ENCODE results near the gene OGFR.

DNA sequence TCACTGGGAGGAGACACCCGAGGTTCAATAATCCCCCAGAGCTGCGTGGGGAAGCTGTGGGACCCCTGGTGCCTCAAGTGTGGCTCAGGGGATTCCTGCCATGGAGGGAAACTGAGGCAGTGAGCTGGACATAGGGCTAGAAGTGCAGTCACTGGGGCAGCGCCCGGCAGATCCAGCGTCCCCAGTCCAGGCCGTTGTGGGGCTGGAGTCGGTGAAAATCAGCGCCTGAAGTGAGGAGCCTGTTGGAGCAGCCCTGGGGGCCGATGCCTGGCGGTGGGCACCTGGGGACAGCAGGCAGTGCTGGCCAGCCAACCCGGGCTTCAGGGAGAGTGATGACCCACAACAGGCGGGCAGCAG is 10.1 kb downstream of the OGFR start:
- TF ChIP-seq POLR2A (IDR thresholded peaks at IDR 0.05) (no peak), POLR2AphosphoS5 (IDR thresholded peaks at IDR 0.05) (no peak), EP300 (IDR thresholded peaks at IDR 0.05) (no peak)
- TF ChIP-seq, protein P1, sequence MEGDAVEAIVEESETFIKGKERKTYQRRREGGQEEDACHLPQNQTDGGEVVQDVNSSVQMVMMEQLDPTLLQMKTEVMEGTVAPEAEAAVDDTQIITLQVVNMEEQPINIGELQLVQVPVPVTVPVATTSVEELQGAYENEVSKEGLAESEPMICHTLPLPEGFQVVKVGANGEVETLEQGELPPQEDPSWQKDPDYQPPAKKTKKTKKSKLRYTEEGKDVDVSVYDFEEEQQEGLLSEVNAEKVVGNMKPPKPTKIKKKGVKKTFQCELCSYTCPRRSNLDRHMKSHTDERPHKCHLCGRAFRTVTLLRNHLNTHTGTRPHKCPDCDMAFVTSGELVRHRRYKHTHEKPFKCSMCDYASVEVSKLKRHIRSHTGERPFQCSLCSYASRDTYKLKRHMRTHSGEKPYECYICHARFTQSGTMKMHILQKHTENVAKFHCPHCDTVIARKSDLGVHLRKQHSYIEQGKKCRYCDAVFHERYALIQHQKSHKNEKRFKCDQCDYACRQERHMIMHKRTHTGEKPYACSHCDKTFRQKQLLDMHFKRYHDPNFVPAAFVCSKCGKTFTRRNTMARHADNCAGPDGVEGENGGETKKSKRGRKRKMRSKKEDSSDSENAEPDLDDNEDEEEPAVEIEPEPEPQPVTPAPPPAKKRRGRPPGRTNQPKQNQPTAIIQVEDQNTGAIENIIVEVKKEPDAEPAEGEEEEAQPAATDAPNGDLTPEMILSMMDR (IDR thresholded peaks at IDR 0.05): no peak
